ENCODE data around the gene TRIP6.

TRIP6 gene, protein sequence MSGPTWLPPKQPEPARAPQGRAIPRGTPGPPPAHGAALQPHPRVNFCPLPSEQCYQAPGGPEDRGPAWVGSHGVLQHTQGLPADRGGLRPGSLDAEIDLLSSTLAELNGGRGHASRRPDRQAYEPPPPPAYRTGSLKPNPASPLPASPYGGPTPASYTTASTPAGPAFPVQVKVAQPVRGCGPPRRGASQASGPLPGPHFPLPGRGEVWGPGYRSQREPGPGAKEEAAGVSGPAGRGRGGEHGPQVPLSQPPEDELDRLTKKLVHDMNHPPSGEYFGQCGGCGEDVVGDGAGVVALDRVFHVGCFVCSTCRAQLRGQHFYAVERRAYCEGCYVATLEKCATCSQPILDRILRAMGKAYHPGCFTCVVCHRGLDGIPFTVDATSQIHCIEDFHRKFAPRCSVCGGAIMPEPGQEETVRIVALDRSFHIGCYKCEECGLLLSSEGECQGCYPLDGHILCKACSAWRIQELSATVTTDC

GRCh38 chr7:100867040-100867775 is at the start of gene TRIP6:
Gene TRIP6, plus strand, starts transcription at chr7:100867387. Its CDS starts 111 bp downstream, at chr7:100867498.
- Histone ChIP-seq H3K4me3 (ENCODE audit: low read length in 2 of 2) (peak within 1 kb of the TSS; percentile 81 to 88), H3K27ac (ENCODE audit: low read length) (peak within 1 kb of the TSS; percentile 96), H3K4me1 (ENCODE audit: control insufficient read depth, insufficient read depth, low read length) (peaks cover 37% of the 10 kb centered on the region), H3K9me3 (ENCODE audit: control insufficient read depth in 2 of 2, low read length in 2 of 2) (no peaks in the 10 kb centered on the region), H3K9ac (ENCODE audit: low read length in 2 of 2) (peak within 1 kb of the TSS; percentile 98 to 99), H3K36me3 (ENCODE audit: control insufficient read depth in 2 of 2, insufficient read depth in 2 of 2, low read length in 2 of 2) (peaks cover 8 to 22% of the 10 kb centered on the region in 2 donors), H3K27me3 (ENCODE audit: control insufficient read depth in 1 of 2, insufficient read depth in 2 of 2, low read length in 2 of 2) (no peaks in the 10 kb centered on the region)

GRCh38 chr7:100818366-100818765 is 48.8 kb upstream of the TRIP6 start:
- Histone ChIP-seq H3K27me3 (ENCODE audit: control insufficient read depth in 1 of 2, insufficient read depth in 2 of 2, low read length in 2 of 2) (no peaks in the 10 kb centered on the region), H3K9me3 (ENCODE audit: control insufficient read depth in 2 of 2, low read length in 2 of 2) (no peaks in the 10 kb centered on the region), H3K36me3 (ENCODE audit: control insufficient read depth in 2 of 2, insufficient read depth in 2 of 2, low read length in 2 of 2) (peaks cover 13 to 17% of the 10 kb centered on the region in 2 donors), H3K4me1 (ENCODE audit: control insufficient read depth, insufficient read depth, low read length) (no peaks in the 10 kb centered on the region), H3K4me3 (ENCODE audit: low read length in 2 of 2) (no peak overlapping the region), H3K27ac (ENCODE audit: low read length) (no peak overlapping the region), H3K9ac (ENCODE audit: low read length in 2 of 2) (no peak overlapping the region)

GRCh38 chr7:100818825-100819224 is 48.4 kb upstream of the TRIP6 start:
- no peak overlapping the region for H3K4me3 ChIP-seq (ENCODE audit: low read length in 2 of 2)
- peaks cover 9 to 17% of the 10 kb centered on the region in 2 donors for H3K36me3 ChIP-seq (ENCODE audit: control insufficient read depth in 2 of 2, insufficient read depth in 2 of 2, low read length in 2 of 2)
- no peaks in the 10 kb centered on the region for H3K9me3 ChIP-seq (ENCODE audit: control insufficient read depth in 2 of 2, low read length in 2 of 2)
- H3K4me1 ChIP-seq (ENCODE audit: control insufficient read depth, insufficient read depth, low read length), result no peaks in the 10 kb centered on the region
- H3K9ac ChIP-seq (ENCODE audit: low read length in 2 of 2), result no peak overlapping the region
- no peak overlapping the region for H3K27ac ChIP-seq (ENCODE audit: low read length)
- H3K27me3 ChIP-seq (ENCODE audit: control insufficient read depth in 1 of 2, insufficient read depth in 2 of 2, low read length in 2 of 2), result no peaks in the 10 kb centered on the region

DNA sequence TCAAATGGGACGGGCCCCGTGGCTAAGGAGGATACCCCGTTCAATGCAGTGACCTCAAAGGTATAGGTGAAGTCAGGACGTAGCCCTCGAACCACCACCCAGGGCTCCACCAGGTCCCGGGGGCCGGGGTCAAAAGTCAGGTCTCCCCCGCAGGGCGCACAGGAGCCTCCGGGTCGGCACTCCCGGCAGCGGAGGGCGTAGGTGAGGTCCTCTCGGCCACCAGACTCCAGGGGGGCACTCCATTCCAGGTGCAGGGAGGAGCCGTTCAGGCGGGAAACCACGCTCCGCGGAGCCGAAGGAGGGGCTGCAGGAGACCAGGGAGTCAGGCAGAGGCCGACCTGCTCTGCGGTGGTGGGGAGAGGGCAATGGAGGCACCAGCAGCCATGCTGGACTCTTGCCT is 47.6 kb upstream of the TRIP6 start:
- no peaks in the 10 kb centered on the region for H3K9me3 ChIP-seq (ENCODE audit: control insufficient read depth in 2 of 2, low read length in 2 of 2)
- H3K36me3 ChIP-seq (ENCODE audit: control insufficient read depth in 2 of 2, insufficient read depth in 2 of 2, low read length in 2 of 2), result peaks cover 7 to 17% of the 10 kb centered on the region in 2 donors
- H3K27me3 ChIP-seq (ENCODE audit: control insufficient read depth in 1 of 2, insufficient read depth in 2 of 2, low read length in 2 of 2), result no peaks in the 10 kb centered on the region
- H3K9ac ChIP-seq (ENCODE audit: low read length in 2 of 2), result no peak overlapping the region
- H3K4me1 ChIP-seq (ENCODE audit: control insufficient read depth, insufficient read depth, low read length), result peaks cover 4% of the 10 kb centered on the region
- no peak overlapping the region for H3K4me3 ChIP-seq (ENCODE audit: low read length in 2 of 2)
- no peak overlapping the region for H3K27ac ChIP-seq (ENCODE audit: low read length)

- Histone ChIP-seq H3K9me3 (ENCODE audit: control insufficient read depth in 2 of 2, low read length in 2 of 2) (no peaks in the 10 kb centered on the region), H3K4me3 (ENCODE audit: low read length in 2 of 2) (no peak overlapping the region), H3K27ac (ENCODE audit: low read length) (no peak overlapping the region), H3K9ac (ENCODE audit: low read length in 2 of 2) (no peak overlapping the region), H3K27me3 (ENCODE audit: control insufficient read depth in 1 of 2, insufficient read depth in 2 of 2, low read length in 2 of 2) (no peaks in the 10 kb centered on the region), H3K4me1 (ENCODE audit: control insufficient read depth, insufficient read depth, low read length) (peaks cover 24% of the 10 kb centered on the region), H3K36me3 (ENCODE audit: control insufficient read depth in 2 of 2, insufficient read depth in 2 of 2, low read length in 2 of 2) (peaks cover 7 to 8% of the 10 kb centered on the region in 2 donors)
Measured at GRCh38 chr7:100822236-100823139, 44.7 kb upstream of the TRIP6 start.

GRCh38 chr7:100823140-100823525 is 44.1 kb upstream of the TRIP6 start:
- no peak overlapping the region for H3K9ac ChIP-seq (ENCODE audit: low read length in 2 of 2)
- H3K9me3 ChIP-seq (ENCODE audit: control insufficient read depth in 2 of 2, low read length in 2 of 2), result no peaks in the 10 kb centered on the region
- no peak overlapping the region for H3K4me3 ChIP-seq (ENCODE audit: low read length in 2 of 2)
- H3K27me3 ChIP-seq (ENCODE audit: control insufficient read depth in 1 of 2, insufficient read depth in 2 of 2, low read length in 2 of 2), result no peaks in the 10 kb centered on the region
- H3K27ac ChIP-seq (ENCODE audit: low read length), result no peak overlapping the region
- H3K36me3 ChIP-seq (ENCODE audit: control insufficient read depth in 2 of 2, insufficient read depth in 2 of 2, low read length in 2 of 2), result peaks cover 7 to 8% of the 10 kb centered on the region in 2 donors
- H3K4me1 ChIP-seq (ENCODE audit: control insufficient read depth, insufficient read depth, low read length), result peaks cover 30% of the 10 kb centered on the region

GRCh38 chr7:100823534-100823933 is 43.7 kb upstream of the TRIP6 start:
- H3K4me3 ChIP-seq (ENCODE audit: low read length in 2 of 2), result no peak overlapping the region
- peaks cover 6 to 7% of the 10 kb centered on the region in 2 donors for H3K36me3 ChIP-seq (ENCODE audit: control insufficient read depth in 2 of 2, insufficient read depth in 2 of 2, low read length in 2 of 2)
- no peaks in the 10 kb centered on the region for H3K9me3 ChIP-seq (ENCODE audit: control insufficient read depth in 2 of 2, low read length in 2 of 2)
- peaks cover 30% of the 10 kb centered on the region for H3K4me1 ChIP-seq (ENCODE audit: control insufficient read depth, insufficient read depth, low read length)
- no peak overlapping the region for H3K27ac ChIP-seq (ENCODE audit: low read length)
- H3K9ac ChIP-seq (ENCODE audit: low read length in 2 of 2), result no peak overlapping the region
- no peaks in the 10 kb centered on the region for H3K27me3 ChIP-seq (ENCODE audit: control insufficient read depth in 1 of 2, insufficient read depth in 2 of 2, low read length in 2 of 2)

DNA sequence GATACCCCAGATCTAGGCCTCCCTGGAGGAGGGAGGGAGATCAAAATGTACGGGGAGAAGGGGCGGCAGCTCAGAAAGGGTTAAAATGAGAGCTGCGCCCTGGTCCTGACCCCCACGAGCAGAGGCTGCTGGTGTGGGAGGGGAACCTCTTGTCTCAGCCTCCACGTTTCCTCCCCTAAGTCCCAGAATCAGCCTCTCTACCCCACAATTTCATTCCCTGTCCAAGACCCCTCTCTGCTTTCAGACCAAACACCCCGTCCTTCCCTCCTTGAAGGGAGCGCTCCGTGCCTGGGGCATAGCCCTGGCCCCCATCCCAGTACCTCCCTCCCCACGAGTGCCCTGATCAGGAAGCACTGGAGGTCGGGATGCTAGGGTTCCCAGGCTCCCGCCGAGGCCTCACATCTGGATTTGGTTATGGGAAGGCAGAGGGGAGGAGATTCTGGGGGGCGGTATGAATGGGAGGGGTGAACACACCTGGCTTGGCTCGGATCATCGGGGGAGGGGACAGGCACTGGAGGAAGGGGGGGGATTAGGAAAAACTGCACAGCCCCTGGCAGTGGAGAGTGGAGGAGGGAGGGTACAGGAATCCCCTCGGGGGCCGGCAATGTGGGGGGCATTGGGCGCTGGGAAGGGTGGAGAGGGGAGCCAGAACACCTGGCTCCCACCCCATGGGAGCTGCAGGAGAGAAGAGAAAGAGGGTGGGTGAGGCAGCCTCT is 42.5 kb upstream of the TRIP6 start:
- Histone ChIP-seq H3K27ac (ENCODE audit: low read length) (no peak overlapping the region), H3K27me3 (ENCODE audit: control insufficient read depth in 1 of 2, insufficient read depth in 2 of 2, low read length in 2 of 2) (no peaks in the 10 kb centered on the region), H3K36me3 (ENCODE audit: control insufficient read depth in 2 of 2, insufficient read depth in 2 of 2, low read length in 2 of 2) (peaks cover 6 to 7% of the 10 kb centered on the region in 2 donors), H3K4me3 (ENCODE audit: low read length in 2 of 2) (peak overlapping the region in 1 of 2 donors; percentile 78), H3K4me1 (ENCODE audit: control insufficient read depth, insufficient read depth, low read length) (peaks cover 30% of the 10 kb centered on the region), H3K9ac (ENCODE audit: low read length in 2 of 2) (no peak overlapping the region), H3K9me3 (ENCODE audit: control insufficient read depth in 2 of 2, low read length in 2 of 2) (no peaks in the 10 kb centered on the region)

DNA sequence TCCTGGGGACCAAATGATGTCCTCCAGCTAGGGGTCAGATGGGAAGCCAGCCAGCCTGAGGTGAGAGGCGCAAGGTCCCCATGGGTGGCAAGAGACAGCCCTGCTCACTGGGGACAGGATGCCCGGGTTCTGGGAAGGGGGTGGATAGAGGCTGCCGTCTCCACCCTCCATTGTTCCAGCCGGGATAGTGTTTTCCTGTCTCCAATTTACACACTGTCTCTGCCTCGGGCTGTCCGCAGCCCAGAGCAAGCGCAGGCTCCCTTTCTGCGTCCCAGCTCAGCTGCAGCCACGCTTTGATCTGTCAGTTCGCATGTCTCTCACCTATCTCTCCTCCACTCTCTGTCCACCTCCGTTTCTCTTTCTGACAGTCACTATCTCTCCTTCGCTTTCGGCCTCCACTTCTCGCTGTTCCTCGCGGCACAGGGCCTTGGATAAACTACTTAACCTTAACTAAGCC is 41.9 kb upstream of the TRIP6 start:
- Histone ChIP-seq H3K9ac (ENCODE audit: low read length in 2 of 2) (peak overlapping the region in 1 of 2 donors; percentile 69), H3K9me3 (ENCODE audit: control insufficient read depth in 2 of 2, low read length in 2 of 2) (no peaks in the 10 kb centered on the region), H3K27ac (ENCODE audit: low read length) (no peak overlapping the region), H3K4me3 (ENCODE audit: low read length in 2 of 2) (peak overlapping the region in 1 of 2 donors; percentile 78), H3K27me3 (ENCODE audit: control insufficient read depth in 1 of 2, insufficient read depth in 2 of 2, low read length in 2 of 2) (no peaks in the 10 kb centered on the region), H3K4me1 (ENCODE audit: control insufficient read depth, insufficient read depth, low read length) (peaks cover 30% of the 10 kb centered on the region), H3K36me3 (ENCODE audit: control insufficient read depth in 2 of 2, insufficient read depth in 2 of 2, low read length in 2 of 2) (peaks cover 3 to 6% of the 10 kb centered on the region in 2 donors)

All from stomach smooth muscle (tissue), 2 donors.